Germinal center (tissue), 1 donor: ENCODE results near the gene HIVEP2.

Experiments used
- DNase-seq: peaks from one replicate; pipeline ENCODE4 v3.0.0; 2012; ENCODE audit warnings: mixed read lengths, low spot score

HIVEP2 gene

DNA sequence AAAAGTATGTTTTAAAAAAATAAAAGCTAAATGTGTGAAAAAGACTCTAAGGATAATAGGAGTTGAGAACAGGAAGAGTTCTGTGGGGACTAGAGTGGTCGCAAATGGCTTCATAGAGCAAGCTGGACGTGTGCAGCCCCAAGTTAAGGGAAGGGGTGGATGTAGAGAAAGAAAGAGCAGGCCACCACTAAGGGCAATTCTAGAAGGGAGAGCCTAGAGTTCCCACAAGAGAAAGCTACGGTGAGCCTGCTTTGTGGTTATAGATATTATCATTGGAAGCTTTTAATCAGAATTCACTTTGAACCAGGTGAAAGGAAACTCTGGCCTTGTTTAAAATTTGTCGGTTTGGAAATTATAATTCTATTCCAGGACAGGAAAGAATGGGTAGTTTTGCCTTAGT is 101.6 kb downstream of the HIVEP2 start:
- DNase-seq: no peak

DNA sequence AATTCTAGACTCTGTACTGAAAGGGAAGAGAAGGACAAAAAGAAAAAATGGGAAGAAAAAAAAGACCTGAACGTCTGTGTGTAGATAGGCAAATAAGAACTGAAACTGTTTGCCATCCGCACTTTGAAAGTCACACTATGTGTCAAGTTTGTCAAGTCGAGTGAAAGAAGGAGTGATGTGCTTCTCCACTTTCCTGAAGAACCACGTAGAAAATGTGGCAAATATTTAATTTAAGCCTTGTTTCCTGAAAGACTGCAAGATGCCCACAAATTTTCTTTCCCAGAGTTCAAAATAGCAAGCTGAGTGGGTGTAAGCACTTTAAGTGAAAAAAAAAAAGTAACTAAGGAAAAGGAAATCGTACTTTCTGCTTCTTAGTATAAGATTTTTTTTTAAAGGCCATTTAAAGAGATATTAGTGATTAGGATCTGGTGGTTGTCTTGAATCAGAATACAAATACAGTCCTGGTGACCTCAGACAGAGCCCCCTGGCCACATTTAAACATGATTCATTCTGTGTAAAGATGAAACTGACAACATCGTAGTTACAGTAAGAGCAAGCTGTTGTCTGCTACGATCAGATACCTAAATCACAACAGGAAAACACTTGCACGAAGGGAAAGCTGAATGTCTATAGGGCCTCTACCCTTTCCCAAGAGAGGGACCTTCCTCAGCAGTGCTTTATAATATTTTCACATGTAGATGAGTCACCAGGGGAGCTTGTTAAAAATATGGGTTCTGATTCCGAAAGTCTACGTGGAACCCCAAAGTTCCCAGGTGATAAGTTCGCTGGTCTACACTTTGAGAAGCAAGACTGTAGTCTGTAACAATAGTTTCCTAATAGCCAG is 102.3 kb downstream of the HIVEP2 start:
- no peak for DNase-seq

DNA sequence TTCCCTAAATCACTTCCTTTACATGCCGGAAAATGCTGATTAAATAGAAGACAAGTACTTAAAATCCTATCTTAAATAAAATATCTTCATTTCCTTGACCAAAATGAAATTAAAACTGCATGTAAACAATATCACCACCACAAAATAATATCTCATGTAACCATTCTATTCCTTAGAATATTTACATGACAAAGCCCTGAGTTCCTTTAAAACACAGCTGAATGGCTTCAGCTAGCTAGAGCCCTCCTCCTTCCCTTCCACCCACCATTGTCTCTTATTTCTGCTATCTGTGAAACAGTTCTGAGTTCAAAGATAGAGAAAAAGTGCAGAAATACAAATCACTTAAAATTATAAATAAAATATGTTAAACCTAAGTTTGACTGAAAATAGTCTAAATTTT is 103.1 kb downstream of the HIVEP2 start:
- DNase-seq: no peak

DNA sequence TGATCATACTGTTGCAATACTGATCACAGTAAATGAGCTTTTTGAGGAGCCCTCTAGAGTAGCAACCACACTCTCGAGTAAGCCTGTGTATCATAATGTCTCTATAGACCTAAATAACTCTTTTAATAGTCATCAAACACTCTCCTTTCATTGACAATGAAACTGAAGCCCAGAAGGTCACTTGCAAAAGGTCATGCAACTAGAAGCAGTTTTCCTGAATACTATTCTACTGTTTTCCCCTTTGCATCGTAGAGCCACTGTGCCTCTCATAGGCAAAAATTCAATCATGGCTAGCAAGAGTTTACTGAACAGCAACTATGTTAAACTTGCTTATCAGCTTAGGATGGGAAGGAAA is 105.3 kb downstream of the HIVEP2 start:
- DNase-seq: no peak

DNA sequence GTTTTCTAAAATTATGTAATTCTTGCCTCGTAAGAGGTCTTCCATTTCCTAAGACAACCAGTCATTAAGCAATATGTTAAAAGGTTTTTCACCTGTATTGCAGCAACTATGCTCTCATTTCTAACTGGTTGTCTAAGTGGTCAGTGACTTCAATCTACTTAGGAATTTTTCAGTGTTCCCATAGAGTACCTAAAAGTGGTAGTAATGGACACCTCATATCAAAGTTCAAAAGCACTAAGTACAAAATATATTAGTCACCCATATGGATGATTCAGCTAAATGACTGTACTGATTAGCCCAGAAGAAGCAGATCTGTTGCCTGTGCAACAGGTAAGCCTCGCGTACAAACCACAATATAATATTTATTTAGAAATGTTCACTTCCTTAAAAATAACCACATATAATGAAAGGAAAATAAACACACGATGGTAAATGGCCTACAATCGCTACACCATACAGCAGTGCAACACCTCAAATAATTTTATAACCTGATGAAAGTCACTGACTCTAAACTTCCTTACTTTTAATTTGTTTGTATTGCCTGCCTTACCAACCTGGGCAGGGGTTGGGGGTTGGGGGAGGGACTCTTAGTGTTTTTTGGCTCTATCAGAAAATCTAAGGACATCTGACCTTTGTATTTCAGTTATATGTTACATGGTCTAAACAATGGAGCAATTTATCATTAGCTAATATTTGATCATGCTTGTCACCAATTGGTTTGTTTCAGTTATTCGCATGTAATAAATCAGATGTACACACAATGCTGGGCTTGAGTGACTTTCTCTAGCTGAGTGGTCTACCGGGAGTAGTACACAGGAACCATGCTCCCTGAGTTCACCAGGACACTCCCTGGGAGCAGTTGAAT is 105.9 kb downstream of the HIVEP2 start:
- no peak for DNase-seq

DNA sequence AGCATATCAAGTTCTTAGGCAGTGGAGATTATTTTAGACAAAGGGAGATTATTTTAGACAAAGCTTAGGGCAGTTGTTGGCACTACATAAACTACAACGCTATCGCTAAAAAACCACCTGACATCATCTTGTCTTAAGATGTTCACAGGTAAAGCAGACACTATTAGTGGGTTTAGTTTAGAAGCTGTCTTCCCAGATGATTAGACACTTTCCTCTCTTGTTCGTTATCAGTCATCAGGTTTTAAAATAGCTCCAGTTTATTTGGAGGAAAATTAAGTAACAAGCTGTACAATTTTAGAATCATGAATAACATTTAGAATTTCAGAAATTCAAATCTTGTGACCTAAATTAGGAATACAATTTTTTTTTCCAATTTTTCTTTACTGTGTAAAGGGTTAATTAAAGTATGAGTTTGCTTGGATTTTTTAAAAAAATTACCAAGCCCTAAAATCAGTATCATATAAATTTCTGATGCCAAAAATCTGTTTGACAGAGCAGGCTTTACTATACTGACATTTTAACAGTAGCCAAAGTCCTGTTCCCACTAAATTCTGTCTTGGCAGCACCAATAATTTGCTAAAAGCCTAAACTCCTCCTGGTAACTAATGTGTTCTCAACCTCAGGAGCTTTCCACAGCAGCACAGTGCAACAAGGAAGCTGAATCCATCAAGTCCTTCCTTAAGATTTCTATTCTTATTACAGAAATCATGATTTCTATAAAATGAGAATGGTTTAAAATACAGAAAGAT is 109.0 kb downstream of the HIVEP2 start:
- no peak for DNase-seq

DNA sequence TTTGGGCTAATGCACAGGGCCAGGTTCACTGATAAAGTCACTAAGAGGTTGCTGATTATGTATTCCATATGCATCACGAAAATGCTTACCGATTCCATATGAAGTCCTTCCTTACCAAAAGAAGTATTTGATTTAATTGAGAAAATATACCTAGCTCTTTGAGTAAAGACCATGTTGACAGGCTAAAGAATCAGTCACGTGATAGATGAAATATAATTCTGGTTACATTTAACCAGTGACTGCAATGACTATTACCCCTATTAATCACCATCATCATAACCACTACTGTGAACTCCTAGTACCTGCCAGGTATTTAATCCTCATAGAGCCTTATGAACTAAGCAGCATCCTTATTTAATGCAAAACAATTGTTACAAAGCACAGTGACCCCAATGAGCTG is 110.1 kb downstream of the HIVEP2 start:
- no peak for DNase-seq

DNA sequence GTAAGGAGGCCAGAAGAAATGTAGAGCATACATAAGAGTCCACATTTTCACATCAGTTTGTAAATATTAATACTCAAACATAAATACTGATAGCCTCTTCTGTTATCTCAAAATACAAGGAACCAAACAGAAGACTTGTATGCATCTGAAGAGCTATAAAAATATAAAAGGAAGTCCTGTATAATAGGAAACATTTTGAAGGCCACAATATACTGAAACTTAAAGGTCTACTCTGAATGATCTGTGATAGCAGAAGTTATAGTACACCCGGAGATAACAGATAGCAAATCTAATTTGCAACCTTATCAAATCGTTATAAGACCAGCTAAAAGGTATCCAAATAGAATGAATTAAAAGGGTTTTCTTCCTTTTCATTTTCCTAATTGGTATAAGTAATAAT is 111.2 kb downstream of the HIVEP2 start:
- DNase-seq: no peak

DNA sequence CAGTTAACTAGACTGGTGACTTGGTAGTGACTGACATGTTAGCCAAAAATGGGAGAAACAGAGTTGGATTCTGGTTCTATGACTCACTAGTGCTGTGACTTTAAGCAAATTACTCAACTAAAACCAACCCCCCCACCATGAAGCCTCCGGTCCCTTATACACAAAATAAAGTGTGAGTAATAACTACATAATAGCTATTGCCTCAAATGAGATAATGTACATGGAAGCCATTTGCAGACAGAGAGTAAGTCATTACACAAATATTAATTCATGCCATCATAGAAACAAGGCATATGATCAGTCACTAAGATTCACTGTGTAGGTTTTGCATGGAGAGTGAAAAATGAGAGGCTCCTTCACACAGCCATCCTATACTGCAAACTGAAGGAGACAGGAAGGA is 111.9 kb downstream of the HIVEP2 start:
- no peak for DNase-seq

DNA sequence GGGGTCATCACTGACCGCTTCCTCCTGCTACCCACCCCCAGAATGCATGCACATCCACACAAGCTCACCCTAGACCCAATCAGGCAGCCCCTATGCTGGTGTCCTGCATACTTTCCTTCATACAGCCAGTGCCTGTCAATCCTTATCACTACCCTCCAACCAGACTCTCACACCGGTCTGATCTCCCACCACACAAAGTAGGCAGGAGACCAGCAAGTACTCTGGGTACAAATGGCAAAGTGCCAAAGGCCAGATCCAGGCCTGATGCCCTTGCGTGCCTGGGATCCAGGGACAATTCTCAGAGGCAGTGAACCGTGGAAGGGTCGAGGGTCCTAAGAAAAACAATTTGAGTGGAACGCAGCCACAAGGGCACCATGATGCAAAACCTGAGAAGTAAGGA is 114.2 kb downstream of the HIVEP2 start:
- DNase-seq: no peak

DNA sequence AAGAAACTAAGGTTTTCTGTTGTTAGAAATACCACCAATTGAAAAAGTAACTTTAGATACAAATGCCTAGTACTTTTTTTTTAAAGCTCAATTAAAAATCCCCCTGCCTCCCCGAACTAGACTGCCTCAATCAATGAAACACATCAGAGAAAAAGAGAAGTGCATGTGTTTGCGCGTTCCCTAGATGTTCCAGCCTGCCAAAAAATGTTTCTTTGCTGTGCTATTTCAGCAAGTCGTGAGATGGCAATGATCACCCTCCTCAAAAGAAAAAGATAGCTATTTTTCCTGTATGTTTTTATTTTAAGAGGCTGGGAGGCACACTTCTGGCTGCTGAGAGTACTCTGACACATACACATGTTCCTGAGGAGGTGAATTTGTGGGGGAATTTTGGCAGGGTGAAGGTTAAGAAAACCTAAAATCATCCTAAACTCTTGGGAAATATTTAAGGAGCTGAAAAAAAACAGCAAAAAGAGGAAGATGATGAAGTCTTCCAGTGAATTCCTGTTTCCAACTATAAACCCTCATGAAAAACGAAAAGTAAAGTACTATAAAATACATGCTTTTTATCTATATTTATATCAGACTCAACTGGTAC is 114.8 kb downstream of the HIVEP2 start:
- no peak for DNase-seq

DNA sequence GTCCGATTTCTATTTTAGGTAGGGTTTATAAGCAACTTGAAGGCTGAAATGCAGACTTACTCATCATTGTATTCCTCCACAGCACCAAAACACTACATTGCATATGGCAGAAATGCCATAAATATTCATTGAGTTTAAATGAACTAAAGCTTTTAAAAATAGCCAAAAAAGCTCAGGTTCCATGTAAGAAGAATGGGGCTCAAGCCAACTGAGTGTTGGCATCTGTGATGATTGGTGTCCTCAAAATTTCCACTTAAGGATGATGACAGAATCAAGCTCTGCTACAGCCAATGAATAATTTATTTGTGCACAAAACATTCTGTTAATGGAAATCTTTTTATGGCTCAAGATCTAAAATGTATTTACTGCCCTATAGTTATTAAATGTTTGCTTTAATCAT is 115.4 kb downstream of the HIVEP2 start:
- DNase-seq: no peak

DNA sequence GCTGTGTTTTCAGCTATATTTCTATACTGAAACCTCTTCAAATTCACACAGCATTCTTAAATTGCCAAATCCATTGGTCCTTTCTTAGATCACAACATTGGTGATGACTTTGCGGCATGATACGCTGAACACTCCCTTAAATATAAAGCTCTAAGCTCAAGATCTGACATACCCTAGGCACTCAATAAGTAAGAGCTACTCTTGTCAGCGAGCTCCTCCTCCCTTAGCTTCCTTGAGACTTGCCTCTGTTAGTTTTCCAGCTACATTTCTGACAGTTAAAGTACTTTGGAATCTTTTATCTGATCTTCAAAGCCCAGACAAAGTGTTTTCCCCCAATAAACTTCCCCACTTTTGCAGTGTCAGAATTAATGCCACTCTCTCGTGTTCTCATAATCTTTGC is 117.0 kb downstream of the HIVEP2 start:
- no peak for DNase-seq

DNA sequence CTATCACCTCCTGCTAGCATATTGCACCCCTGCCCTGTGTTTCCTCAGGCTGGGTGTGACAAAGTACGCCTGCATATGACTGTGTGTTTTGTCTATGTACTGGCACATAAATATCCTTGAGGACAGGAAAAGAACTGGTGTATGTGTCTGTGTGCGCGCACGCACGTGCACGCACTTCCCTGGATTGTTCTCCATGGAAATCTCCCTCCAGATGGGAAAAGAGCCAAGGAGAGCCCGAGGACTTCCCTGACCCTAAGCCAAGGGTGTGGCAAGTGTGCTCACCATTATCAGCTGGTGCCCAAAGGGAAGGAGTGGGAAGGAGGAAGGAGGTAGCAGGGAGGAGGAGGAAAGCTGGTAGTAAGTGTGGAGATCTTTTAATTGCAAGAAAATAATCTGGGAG is 117.6 kb downstream of the HIVEP2 start:
- DNase-seq: no peak

DNA sequence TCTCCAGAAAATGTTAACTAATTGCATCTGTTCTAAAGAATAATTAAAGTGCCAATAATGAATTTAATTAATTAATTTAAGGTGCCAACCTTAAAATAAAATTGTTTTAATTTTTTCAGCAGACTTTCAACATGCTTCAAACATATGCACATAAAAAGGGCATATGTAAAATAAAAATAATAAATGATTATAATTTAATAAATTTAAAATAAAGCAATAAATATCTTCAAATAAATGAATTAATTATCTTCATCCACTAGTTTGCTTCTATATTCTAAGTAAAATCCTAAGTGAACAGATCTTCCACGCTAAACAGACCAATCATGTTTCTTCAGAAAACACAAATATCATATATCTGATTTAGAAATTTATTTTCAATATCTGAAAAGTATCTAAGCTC is 119.2 kb downstream of the HIVEP2 start:
- no peak for DNase-seq

DNA sequence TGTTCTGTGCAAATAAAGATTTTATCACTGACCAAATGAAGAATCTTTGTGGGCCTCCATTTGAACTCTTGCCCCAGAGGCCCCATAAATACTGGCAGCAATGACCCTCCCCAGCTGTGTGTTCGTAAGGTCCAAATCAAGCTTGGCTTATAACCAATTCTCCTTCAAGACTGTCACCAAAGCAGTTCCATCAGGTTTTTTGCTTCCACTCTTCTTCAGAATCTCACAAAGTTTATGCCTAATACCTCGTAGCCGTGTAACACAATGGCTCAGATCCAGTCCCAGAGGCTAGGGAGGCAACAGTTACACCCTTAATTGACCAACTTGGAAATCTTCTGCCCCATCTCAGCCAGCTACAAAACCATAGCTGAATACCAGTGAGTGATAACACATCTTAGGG is 120.5 kb downstream of the HIVEP2 start:
- DNase-seq: no peak

DNA sequence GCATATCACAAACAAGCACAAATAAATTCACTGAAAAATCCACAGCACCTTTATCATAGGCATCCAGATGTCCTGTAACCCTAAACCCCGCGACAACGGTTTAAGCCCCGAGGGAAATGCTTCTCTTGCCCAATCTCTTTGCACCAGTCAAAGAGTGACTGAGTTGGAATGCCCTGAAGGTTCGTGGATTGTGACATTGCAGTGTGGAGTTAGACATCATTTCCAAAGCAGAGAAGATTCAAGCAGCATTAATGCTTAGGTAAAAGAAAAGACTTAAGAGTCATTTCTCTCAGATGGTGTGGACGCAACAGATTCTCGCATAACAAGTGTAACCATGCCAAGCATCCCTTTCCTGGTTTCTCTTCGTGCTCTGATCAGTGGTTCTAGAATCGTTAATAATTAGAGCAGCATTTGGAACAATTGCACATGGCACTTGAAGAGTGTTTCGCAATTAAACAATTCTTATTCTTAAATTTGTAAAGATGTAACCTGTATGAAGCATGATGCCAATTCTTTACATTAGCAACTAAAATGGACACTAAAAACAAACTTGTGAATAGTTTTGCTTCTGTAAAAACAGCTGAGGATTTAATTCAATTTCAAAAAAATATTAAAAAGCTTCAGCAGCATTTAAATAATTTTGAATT is 121.6 kb downstream of the HIVEP2 start:
- DNase-seq: no peak

DNA sequence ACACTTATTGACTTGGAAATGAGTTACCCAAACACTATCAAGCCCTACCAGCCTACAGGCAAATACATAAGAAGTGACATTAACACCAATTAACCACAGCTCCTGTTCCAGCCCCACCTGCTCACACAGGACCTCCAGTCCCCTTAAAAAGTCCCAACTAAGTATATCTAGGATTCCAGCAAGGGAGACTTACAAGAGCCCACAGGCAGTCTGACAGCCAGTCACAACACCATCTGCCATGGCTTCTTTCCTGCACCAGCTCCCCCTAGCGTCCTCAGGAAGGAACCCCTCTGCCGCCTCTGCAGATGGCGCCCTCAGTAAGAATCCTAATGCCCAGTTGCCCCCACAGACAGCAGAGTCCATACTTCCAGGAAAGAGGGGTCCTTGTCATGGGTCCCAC is 122.1 kb downstream of the HIVEP2 start:
- DNase-seq: no peak

DNA sequence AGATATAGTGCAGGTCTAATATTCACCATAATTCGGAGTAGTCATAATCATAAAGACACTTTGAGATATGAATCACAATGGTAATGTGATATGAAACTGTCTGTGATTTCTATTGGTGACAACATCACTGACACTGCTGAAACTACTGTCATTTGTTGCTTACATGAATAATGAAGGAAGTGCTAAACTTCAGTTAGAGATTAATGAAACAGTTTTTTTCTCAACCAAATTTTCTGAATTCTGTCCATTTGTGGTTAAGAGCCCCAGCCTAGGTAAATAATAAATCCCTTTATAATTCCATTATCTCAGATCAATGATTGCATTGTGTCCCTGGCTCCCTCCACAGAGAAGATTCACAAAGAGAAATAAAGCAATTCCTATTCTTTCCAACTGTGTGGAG is 122.6 kb downstream of the HIVEP2 start:
- no peak for DNase-seq

DNA sequence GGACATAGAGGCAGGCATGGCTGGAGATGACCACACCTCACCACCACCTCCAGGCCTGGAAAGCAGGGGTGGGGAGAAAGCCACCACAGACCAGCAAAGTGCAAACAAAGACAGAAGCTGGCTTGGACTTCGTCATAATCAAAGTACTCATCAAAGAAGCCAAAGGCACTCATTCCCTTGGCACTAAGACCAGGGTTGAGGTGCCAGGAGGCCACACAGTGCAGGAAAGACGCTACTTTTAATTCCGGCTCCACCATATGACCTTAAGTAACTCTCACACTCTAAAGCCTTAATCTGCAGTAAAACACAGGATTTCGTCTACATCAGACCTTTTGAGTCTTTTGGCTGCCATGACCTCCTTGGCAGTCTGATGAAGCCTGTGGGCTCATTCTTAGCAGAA is 123.1 kb downstream of the HIVEP2 start:
- DNase-seq: no peak

DNA sequence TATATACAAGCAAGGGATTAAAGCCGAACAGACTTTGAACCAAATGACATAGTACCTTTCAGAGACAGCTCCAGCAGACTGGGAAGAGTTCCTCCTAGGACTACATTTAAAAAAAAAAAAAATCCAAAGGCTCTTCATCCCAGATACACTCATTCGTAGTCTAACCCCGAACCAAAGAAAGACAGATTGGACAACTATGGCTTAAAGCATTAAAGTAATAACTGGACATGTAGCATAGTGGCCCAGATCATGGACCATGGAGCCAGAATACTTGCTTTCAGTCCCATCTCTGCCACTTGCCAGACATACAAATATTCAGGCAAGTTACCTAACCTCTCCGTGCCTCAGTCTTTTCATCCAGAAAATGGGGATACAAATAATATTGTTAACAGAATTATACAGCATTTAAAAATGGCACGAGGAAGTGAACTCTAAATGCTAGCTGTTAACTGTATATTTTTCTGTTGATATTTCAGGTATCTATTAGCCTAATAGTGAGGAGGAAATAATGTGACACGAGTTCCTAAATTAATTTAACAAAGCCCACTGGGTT is 123.7 kb downstream of the HIVEP2 start:
- DNase-seq: no peak
